Measurements from ENCODE around the gene ZC3H7A.

DNA sequence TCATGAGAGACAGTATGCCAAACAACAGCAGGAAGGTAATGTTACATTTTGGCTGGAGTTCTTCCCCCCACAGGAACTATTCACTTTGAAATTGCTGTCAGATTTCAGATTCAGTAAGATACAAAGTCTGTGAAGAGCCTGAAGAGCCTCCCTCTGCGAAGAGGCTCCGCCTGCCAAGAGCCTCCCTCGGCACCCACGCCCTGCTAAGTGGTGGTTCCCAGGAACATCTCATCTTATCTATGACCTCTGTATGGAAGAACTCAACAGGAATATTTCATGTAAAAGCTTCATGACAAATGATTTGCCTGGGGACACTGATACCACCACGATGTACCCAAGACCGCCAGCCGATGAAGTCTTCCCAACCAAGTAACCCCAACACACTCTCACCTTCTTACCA lies 3.2 kb downstream of the ZC3H7A start:
- TF ChIP-seq, protein P1, sequence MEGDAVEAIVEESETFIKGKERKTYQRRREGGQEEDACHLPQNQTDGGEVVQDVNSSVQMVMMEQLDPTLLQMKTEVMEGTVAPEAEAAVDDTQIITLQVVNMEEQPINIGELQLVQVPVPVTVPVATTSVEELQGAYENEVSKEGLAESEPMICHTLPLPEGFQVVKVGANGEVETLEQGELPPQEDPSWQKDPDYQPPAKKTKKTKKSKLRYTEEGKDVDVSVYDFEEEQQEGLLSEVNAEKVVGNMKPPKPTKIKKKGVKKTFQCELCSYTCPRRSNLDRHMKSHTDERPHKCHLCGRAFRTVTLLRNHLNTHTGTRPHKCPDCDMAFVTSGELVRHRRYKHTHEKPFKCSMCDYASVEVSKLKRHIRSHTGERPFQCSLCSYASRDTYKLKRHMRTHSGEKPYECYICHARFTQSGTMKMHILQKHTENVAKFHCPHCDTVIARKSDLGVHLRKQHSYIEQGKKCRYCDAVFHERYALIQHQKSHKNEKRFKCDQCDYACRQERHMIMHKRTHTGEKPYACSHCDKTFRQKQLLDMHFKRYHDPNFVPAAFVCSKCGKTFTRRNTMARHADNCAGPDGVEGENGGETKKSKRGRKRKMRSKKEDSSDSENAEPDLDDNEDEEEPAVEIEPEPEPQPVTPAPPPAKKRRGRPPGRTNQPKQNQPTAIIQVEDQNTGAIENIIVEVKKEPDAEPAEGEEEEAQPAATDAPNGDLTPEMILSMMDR (IDR thresholded peaks at IDR 0.05), result no peak
- no peak for TF ChIP-seq POLR2A (IDR thresholded peaks at IDR 0.05)

Measured in sigmoid colon (tissue), 3 donors.